Skin of body (tissue), 2 donors: ENCODE measurements around the gene CFAP20. TPM values are rescaled to one million over a fixed set of nuclear protein-coding genes. Genes with fewer than 3 reads are reported as not detected.
"Not testable (repeated sequence)": the region's sequence is repeated elsewhere in the genome, so short reads cannot be mapped to it uniquely, and the experiment has no call there.

ENCODE experiments used
- DNase-seq: peaks from one replicate; lab custom pipeline; 2025; lab: John Stamatoyannopoulos, UW
- total RNA-seq: library from RNA; depleted of rRNA; stranded (reverse); fragments of >200 nt; gene quantifications from one replicate; pipeline ENCODE4 v1.2.3, GENCODE V29; 2014

The CFAP20 gene
- total RNA-seq, 1 donor from 2014 or later = 53.5 TPM

DNA sequence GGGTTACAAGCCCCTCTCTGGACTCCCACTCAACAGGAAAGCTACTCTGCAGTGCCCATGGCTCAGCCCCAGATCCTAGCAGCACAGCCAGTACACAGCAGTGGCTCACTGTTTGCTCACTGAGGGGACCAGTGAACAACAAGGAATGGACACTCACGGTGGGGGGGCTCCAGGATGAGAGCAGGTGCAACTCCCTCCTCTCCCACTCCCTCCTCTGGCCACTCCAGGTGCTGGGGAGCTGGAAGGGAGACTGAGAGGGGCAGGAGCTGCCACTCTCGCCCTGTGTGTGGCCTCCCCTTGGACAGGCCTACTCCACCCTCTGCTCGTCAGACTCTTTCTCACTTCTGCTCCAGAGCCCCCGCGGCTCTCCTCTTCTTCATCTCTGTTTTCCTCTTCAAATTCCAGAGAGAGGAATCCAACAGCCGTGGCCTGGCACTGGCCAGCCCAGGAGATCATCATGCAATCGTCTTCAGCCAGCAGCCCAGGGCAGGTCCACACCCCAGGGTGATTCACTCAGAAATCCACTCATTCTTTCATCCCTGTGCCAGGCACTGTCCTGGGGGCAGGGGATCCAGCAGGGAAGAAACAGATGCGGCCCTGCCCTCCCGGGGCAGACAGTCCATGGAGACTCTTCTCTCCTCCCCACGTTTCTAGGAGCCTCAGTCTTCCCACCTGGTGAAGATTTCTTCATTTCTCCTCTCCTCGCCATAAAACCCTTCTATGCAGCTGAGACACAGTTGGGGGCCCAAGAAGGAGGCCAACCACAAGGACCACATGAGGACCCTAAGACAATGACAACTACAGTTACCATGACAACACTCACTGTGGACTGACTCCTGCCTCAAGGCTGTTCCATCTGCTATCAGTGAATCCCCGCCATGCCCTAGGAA, 30.7 kb downstream of the CFAP20 start:
- DNase-seq = no peak

- no peak for DNase-seq
Observed at GRCh38 chr16:58096249-58096648, 32.9 kb downstream of the CFAP20 start.

GRCh38 chr16:58095575-58095960, 33.6 kb downstream of the CFAP20 start:
- DNase-seq = not testable (repeated sequence)

- no peak for DNase-seq
Observed at GRCh38 chr16:58094791-58095574, 34.2 kb downstream of the CFAP20 start.

DNA sequence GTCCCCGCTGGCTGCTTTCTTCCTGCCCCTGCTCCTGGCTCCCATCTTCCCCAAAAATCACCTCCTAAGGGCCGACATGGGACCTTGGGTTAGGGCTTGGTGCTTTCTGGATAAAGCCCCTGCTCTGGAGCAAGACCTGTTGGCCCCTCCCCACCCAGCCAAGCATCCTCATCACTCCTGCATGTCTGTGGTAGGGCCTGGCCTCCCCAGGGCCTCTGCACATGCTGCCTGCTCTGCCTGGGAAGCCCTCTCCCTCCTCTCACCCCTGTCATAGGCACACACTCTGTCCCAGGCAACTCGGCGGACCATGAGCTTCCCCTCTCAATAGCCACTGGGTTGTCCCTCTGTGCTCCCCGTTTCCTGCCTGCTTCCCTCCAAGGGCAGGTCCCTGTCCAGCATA, 35.2 kb downstream of the CFAP20 start:
- no peak for DNase-seq

- DNase-seq = not testable (repeated sequence)
Observed at GRCh38 chr16:58090396-58090795, 38.8 kb downstream of the CFAP20 start.

- DNase-seq = no peak
Observed at GRCh38 chr16:58088091-58088490, 41.1 kb downstream of the CFAP20 start.

DNA sequence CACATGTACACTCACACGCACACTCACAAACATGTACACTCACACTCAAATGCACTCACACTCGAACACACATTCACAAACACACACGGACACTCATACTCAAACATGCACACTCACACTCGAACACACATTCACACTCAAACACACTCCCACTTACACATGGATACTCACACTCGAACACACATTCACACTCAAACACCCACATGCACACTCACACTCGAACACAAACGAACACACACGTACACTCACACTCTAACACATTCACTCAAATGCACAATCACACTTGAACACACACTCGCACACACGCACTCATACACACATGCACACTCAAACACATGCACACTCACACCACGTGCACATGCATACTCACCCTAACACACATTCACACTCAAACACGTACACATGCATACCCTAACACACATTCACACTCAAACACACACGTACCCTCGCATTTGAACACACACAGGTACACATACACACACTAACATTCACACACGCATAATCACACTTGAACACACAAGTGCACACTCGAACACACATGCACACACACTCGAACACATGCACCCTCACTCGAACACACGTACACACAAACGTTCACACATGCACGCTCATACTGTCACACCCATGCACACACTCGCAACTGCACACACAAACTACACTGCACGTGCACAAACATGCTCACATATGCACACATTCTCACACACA, 41.8 kb downstream of the CFAP20 start:
- DNase-seq = no peak

DNA sequence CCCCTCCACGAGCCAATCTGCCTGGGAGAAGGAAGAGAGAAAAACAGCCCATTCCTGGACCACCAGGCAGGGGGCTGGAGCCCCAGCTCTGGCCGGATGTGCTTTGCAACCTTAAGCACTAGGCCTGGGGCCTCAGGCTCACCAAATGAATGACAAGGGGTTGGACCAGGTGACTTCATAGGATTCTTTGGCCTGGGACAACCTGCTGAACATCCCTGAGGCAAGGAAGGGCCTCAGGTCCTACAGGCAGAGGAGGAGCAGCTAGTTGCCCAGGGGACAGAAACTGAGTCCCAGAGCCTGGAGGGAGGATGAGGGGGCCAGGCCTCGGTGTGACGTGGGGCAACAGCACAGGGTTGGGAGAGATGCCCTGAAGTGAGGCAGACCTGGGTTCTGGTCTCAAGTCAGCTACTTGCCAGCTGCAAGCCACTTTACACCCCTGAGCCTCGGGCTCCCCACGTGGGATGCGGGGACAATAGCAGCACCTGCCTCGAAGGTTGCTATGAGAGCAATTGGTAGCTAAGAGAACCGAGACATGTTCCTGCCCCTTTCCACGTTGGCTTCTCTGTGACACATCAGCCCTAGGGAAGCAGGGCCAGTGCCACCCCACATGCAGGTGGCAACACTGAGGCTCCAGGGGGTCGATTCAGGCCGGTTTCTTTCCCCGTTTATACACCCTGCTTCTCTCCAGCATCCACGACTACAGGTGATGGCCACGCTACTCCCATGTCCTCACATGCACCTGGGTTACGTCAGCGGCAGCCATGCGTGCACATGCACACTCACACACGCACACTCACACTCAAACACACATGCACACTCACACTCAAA, 42.6 kb downstream of the CFAP20 start:
- DNase-seq = no peak

DNA sequence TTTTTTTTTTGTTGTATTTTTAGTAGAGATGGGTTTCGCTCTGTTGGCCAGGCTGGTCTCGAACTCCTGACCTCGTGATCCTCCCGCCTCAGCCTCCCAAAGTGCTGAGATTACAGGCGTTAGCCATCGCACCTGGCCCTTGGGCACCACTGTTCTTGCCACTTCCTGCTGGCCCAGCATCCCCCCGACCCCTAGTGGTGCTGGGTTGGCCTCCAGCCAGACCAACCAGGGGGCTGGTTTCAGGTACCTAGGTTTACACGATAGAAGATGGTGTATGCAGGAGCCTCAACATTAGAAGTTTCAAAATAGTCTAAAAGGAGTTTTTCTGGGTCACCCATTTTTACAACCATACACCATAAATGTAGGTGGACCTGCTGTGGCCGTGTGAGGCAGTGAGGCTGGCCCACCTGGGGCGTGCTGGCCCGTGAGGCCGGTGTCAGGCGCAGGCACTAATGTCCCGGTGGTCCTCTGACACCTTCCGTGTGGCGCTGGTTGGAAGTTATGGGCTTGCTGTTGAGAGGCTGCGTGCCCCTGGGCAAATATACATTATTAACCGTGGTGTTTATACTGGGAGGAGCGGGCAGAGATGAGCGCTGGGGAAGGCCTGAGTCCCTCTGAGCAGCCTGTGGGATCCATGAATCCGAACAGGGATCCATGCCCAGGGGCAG, 43.5 kb downstream of the CFAP20 start:
- no peak for DNase-seq

GRCh38 chr16:58085171-58085570, 44.0 kb downstream of the CFAP20 start:
- no peak for DNase-seq

DNA sequence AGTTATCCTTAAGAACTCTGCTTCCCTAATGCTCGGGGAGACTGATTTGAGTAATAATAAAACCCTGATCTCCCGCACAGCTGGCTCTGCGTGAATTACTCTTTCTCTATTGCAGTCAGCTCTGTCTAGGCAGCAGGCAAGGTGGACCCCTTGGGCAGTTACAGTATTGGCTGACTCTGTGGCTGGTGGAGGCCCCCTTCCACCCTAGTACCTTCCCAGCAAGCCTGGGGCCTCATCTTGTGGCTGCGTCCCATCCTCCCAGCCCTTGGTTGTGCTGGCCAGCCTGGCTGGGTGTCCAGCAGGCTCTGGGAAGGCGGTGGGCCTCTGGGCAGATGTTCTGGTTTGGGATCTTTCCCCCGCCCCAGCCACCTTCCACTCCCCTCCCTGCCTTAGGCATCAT, 44.5 kb downstream of the CFAP20 start:
- DNase-seq = no peak

GRCh38 chr16:58082381-58082780, 46.8 kb downstream of the CFAP20 start:
- DNase-seq = no peak

DNA sequence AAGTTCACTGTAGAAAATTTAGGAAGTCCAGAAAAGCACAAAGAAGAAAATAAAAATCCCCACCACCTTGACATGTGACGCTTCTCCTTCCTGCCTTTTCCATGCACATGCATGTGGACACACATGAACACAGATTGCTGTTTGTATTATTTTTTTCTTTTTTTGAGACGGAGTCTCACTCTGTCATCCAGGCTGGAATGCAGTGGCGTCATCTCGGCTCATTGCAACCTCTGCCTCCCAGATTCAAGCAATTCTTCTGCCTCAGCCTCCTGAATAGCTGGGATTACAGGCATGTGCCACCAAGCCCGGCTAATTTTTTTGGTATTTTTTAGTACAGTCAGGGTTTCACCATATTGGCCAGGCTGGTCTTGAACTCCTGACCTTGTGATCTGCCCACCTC, 48.5 kb downstream of the CFAP20 start:
- not testable (repeated sequence) for DNase-seq

DNA sequence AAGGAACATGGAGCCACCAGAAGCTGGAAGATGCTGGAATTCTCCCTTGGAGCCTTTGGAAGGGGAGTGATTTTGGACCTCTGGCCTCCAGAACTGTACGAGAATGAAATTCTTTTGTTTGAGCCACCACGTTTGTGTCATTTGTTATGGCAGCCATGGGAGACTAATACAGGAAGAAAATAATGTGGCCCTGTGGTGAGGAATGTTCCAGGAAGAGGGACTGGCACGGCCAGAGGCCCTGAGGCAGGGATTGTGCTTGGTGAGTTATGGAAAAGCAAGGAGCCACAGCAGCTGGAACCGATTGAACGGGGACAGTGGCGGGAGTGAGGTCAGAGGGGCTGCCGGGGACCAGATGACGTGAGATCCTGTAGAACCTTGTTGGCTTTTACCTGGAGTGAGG, 51.4 kb downstream of the CFAP20 start:
- DNase-seq = no peak

- no peak for DNase-seq
Observed at GRCh38 chr16:58076514-58076913, 52.7 kb downstream of the CFAP20 start.

- DNase-seq = no peak
Observed at GRCh38 chr16:58074657-58075056, 54.5 kb downstream of the CFAP20 start.

DNA sequence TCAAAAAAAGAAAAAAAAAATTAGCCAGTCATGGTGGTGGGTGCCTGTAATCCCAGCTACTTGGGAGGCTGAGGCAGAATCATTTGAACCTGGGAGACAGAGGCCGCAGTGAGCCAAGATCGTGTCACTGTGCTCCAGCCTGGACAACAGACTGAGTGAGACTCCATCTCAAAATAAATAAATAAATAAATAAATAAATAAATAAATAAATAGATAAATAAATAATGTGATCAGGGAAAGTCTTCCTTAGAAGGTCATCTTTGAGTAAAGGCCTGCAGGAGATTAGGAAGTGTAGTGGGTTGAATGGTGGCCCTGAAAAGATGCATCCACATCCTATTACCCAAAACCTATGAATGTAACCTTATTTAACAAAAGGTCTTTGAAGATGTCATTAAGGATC, 56.1 kb downstream of the CFAP20 start:
- not testable (repeated sequence) for DNase-seq

GRCh38 chr16:58072134-58072533, 57.0 kb downstream of the CFAP20 start:
- DNase-seq = not testable (repeated sequence)

DNA sequence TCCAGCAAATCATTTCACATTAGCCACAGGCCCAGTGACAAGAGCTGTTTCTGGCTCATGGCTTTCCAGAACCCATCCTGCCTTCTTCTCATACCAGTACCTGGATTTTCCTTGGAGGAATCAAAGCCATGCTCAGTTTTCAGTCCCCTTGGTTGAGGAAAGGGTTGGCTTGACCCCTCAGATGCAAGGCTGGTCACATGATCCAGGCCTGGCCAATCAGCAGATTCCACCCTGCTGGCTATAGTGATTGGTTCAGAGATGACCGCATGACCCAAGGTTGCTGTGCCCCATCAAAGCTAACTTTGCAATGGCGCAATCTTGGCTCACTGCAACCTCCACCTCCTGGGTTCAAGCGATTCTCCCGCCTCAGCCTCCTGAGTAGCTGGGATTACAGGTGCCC, 58.6 kb downstream of the CFAP20 start:
- no peak for DNase-seq
